ENCODE data around the gene MAP2K7.

DNA sequence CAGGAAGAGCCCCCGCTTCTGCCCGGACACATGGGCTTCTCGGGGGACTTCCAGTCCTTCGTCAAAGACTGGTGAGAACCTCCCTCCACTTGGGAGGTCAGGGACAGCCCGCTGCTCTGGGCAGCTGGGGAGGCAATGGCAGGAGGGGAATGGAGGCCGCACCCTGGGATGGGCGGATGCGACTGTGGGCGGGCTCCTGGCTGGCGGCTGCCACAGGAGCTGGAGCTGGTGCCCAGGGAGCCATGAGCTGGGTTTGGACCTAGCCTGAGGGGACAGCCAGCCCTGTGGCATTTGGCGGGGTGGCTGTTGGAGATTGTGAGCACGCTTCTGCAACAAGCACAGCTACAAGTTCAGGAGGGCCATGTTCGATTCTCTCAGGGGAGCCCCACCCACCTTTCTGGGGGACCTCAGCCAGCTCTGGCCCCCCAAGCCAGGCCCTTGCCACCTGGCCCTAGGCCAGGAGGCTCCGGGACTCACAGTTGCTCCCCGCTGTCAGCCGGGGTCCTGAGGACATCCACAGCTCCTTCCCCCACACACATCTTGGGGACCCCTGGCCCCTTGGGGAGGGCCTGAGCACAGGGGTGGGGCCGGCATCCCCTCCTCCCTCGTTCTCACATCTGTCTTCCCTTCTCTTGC lies 7.9 kb downstream of the MAP2K7 start:
- TF ChIP-seq, protein P1, sequence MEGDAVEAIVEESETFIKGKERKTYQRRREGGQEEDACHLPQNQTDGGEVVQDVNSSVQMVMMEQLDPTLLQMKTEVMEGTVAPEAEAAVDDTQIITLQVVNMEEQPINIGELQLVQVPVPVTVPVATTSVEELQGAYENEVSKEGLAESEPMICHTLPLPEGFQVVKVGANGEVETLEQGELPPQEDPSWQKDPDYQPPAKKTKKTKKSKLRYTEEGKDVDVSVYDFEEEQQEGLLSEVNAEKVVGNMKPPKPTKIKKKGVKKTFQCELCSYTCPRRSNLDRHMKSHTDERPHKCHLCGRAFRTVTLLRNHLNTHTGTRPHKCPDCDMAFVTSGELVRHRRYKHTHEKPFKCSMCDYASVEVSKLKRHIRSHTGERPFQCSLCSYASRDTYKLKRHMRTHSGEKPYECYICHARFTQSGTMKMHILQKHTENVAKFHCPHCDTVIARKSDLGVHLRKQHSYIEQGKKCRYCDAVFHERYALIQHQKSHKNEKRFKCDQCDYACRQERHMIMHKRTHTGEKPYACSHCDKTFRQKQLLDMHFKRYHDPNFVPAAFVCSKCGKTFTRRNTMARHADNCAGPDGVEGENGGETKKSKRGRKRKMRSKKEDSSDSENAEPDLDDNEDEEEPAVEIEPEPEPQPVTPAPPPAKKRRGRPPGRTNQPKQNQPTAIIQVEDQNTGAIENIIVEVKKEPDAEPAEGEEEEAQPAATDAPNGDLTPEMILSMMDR (IDR thresholded peaks at IDR 0.05) = no peak
- no peak for TF ChIP-seq POLR2A (IDR thresholded peaks at IDR 0.05)
